GM23338 (cell line): ENCODE data around the gene SERINC1. TPM values are rescaled to one million over a fixed set of nuclear protein-coding genes. Genes with fewer than 3 reads are reported as not detected.

Experiments
- ATAC-seq: fragments of 200-7000 bp; cut with Tn5 transposase; 3 replicates; pipeline ENCODE4 v1.9.1; 2020
- DNase-seq: peaks from one replicate; pipeline ENCODE4 v3.0.0-alpha.2; 2015; ENCODE audit warnings: low spot score
- H2AFZ ChIP-seq: fragments of 200-600 bp; sonication (generic); 2 replicates; pipeline ENCODE4 v1.8.0; 2016; ENCODE audit warnings: antibody characterized with exemption, mild to moderate bottlenecking, moderate library complexity
- H3F3A ChIP-seq: fragments of 200-600 bp; sonication (generic); replicated peaks from 2 replicates; pipeline ENCODE4 v1.8.0; 2017; ENCODE audit warnings: antibody characterized with exemption, mixed run types, low read depth
- H3K27ac ChIP-seq: fragments of 200-600 bp; sonication (generic); 2 replicates; pipeline ENCODE4 v1.6.1; 2016; ENCODE audit warnings: low read depth
- H3K27me3 ChIP-seq: fragments of 200-600 bp; sonication (generic); 2 replicates; pipeline ENCODE4 v1.8.0; 2016; ENCODE audit warnings: mild to moderate bottlenecking, mixed run types, moderate library complexity; ENCODE audit not compliant: insufficient read depth
- H3K36me3 ChIP-seq: fragments of 200-600 bp; sonication (generic); 2 replicates; pipeline ENCODE4 v1.8.0; 2016; ENCODE audit warnings: mild to moderate bottlenecking; ENCODE audit not compliant: insufficient read depth
- H3K4me1 ChIP-seq: fragments of 200-600 bp; sonication (generic); 2 replicates; pipeline ENCODE4 v1.8.0; 2016; ENCODE audit warnings: mild to moderate bottlenecking, moderate library complexity; ENCODE audit not compliant: insufficient read depth
- H3K4me2 ChIP-seq: fragments of 200-600 bp; sonication (generic); 2 replicates; pipeline ENCODE4 v1.7.1; 2017; ENCODE audit warnings: mixed run types
- H3K4me3 ChIP-seq: fragments of 200-600 bp; sonication (generic); 2 replicates; pipeline ENCODE4 v1.6.1; 2016; ENCODE audit warnings: mixed run types
- H3K79me2 ChIP-seq: fragments of 200-600 bp; sonication (generic); replicated peaks from 2 replicates; pipeline ENCODE4 v1.8.0; 2017; ENCODE audit warnings: mild to moderate bottlenecking; ENCODE audit not compliant: insufficient read depth
- H3K9me2 ChIP-seq: fragments of 200-600 bp; sonication (generic); 2 replicates; pipeline ENCODE4 v1.8.0; 2017; ENCODE audit not compliant: insufficient read depth
- H4K20me1 ChIP-seq: fragments of 200-600 bp; sonication (generic); replicated peaks from 2 replicates; pipeline ENCODE4 v1.8.0; 2017; ENCODE audit warnings: mild to moderate bottlenecking; ENCODE audit not compliant: insufficient read depth
- H3K27ac Mint-ChIP-seq: 2 replicates; pipeline ENCODE4 v1.8.0; 2020; ENCODE audit warnings: inconsistent platforms, mild to moderate bottlenecking, moderate library complexity, mixed read lengths
- H3K27me3 Mint-ChIP-seq: 3 replicates; pipeline ENCODE4 v1.8.0; 2022; ENCODE audit warnings: low read depth, mild to moderate bottlenecking, moderate library complexity, mixed read lengths, inconsistent platforms; ENCODE audit not compliant: insufficient read depth, poor library complexity
- H3K36me3 Mint-ChIP-seq: 3 replicates; pipeline ENCODE4 v1.8.0; 2021; ENCODE audit warnings: low read depth, mild to moderate bottlenecking, inconsistent platforms, moderate library complexity, mixed read lengths
- H3K4me1 Mint-ChIP-seq: 3 replicates; pipeline ENCODE4 v1.8.0; 2020; ENCODE audit warnings: mild to moderate bottlenecking, inconsistent platforms, mixed read lengths
- H3K4me3 Mint-ChIP-seq: 3 replicates; pipeline ENCODE4 v1.8.0; 2021; ENCODE audit warnings: moderate library complexity, mild to moderate bottlenecking, inconsistent platforms, mixed read lengths
- H3K9me3 Mint-ChIP-seq: 3 replicates; pipeline ENCODE4 v1.8.0; 2020; ENCODE audit warnings: moderate library complexity, mild to moderate bottlenecking, inconsistent platforms, mixed read lengths
- CREB1 ChIP-seq: fragments of 250-450 bp; sonication (Bioruptor Pico); IDR thresholded peaks from 2 replicates; pipeline ENCODE4 v1.5.0; 2020; ENCODE audit warnings: low read depth, mild to moderate bottlenecking, moderate library complexity
- EZH2 ChIP-seq: fragments of 200-600 bp; sonication (generic); IDR thresholded peaks from one replicate; pipeline ENCODE4 v1.8.0; 2017; ENCODE audit warnings: antibody characterized with exemption, mild to moderate bottlenecking, low read depth; ENCODE audit not compliant: unreplicated experiment
- EZH2phosphoT487 ChIP-seq: fragments of 200-600 bp; sonication (generic); IDR thresholded peaks from one replicate; pipeline ENCODE4 v1.8.1; 2018; ENCODE audit warnings: antibody characterized with exemption; ENCODE audit not compliant: unreplicated experiment
- JUNB ChIP-seq: IDR thresholded peaks from one replicate; pipeline ENCODE4 v1.6.1; 2016; ENCODE audit warnings: antibody characterized with exemption; ENCODE audit not compliant: unreplicated experiment
- NANOG ChIP-seq: IDR thresholded peaks from 2 replicates; pipeline ENCODE4 v1.6.1; 2016; ENCODE audit warnings: antibody characterized with exemption, borderline replicate concordance
- POLR2AphosphoS5 ChIP-seq: IDR thresholded peaks from 2 replicates; pipeline ENCODE4 v1.6.1; 2016; ENCODE audit warnings: antibody characterized with exemption, low read depth
- STAT1 ChIP-seq: IDR thresholded peaks from one replicate; pipeline ENCODE4 v1.6.1; 2016; ENCODE audit warnings: antibody characterized with exemption; ENCODE audit not compliant: unreplicated experiment
- ZNF114 ChIP-seq: fragments of 250-450 bp; sonication (Bioruptor Pico); IDR thresholded peaks from 2 replicates; pipeline ENCODE4 v1.5.0; 2020; ENCODE audit warnings: mild to moderate bottlenecking, moderate library complexity
- ZNF331 ChIP-seq: fragments of 250-450 bp; sonication (Bioruptor Pico); IDR thresholded peaks from 2 replicates; pipeline ENCODE4 v1.5.0; 2020; ENCODE audit warnings: low read depth, mild to moderate bottlenecking, moderate library complexity
- polyA plus RNA-seq: library from polyadenylated mRNA; unstranded; fragments of >200 nt; fragmentation: Nextera tagmentation; extraction: Ambion mirVana; gene quantifications from 2 replicates; pipeline ENCODE4 v1.2.1, GENCODE V29; 2016
- total RNA-seq: library from RNA; depleted of rRNA; stranded (reverse); fragments of >200 nt; shearing (Covaris generic); gene quantifications from 2 replicates; pipeline ENCODE4 v1.2.3, GENCODE V29; 2014
- TF ChIP-seq, protein P1 (sequence below): IDR thresholded peaks from 2 replicates; pipeline ENCODE4 v1.6.1; 2016; ENCODE audit warnings: antibody characterized with exemption
- TF ChIP-seq, protein P2 (sequence below): fragments of 250-450 bp; sonication (Bioruptor Pico); IDR thresholded peaks from 2 replicates; pipeline ENCODE4 v1.5.0; 2020; ENCODE audit warnings: mild to moderate bottlenecking, moderate library complexity
- TF ChIP-seq, protein P3 (sequence below): IDR thresholded peaks from one replicate; pipeline ENCODE4 v1.6.1; 2018; ENCODE audit warnings: antibody characterized with exemption; ENCODE audit not compliant: unreplicated experiment

Gene SERINC1
- total and polyA plus RNA-seq, 2 experiments from 2014 or later = 17.6 to 43.0 TPM

DNA sequence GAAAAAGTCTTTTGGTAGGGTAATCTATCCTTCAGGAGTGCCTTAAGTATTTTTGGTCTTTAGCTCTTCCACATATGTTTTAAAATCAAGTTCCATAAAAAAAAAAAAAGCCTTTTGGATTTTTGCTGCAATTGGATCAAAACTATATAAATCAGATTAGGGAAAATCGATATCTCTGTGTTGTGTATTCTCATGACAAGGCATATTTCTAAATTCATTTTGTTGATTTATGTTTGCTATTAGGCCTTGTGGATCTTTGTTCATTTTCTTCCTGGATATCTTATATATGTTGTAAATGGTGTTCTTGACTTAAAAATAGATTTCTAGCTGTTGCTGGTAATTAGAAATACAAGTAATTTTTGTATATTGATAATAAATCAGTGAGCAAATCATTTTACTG is 63.4 kb downstream of the SERINC1 start:
- Histone ChIP-seq H3K4me2 (no peak overlapping the region), H3K79me2 (peaks cover 51% of the 10 kb centered on the region), H3K27me3 (no peaks in the 10 kb centered on the region), H4K20me1 (peaks cover 29% of the 10 kb centered on the region), H3K36me3 (no peaks in the 10 kb centered on the region), H3F3A (no peaks in the 10 kb centered on the region), H3K4me1 (peaks cover 13% of the 10 kb centered on the region), H3K27ac (no peak overlapping the region), H2AFZ (no peak overlapping the region), H3K4me3 (no peak overlapping the region), H3K9me2 (no peaks in the 10 kb centered on the region)
- Mint-ChIP-seq H3K27ac (no peak overlapping the region), H3K27me3 (no peaks in the 10 kb centered on the region), H3K36me3 (no peaks in the 10 kb centered on the region), H3K4me3 (no peak overlapping the region), H3K4me1 (peaks cover 24% of the 10 kb centered on the region), H3K9me3 (no peaks in the 10 kb centered on the region)
- ATAC-seq = no peak
- TF ChIP-seq, protein P1, sequence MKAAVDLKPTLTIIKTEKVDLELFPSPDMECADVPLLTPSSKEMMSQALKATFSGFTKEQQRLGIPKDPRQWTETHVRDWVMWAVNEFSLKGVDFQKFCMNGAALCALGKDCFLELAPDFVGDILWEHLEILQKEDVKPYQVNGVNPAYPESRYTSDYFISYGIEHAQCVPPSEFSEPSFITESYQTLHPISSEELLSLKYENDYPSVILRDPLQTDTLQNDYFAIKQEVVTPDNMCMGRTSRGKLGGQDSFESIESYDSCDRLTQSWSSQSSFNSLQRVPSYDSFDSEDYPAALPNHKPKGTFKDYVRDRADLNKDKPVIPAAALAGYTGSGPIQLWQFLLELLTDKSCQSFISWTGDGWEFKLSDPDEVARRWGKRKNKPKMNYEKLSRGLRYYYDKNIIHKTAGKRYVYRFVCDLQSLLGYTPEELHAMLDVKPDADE = no peak
- TF ChIP-seq JUNB (no peak), POLR2AphosphoS5 (no peak), ZNF331 (no peak), STAT1 (no peak), EZH2phosphoT487 (no peak), EZH2 (no peak), ZNF114 (no peak), CREB1 (no peak), NANOG (no peak)
- TF ChIP-seq, protein P2, sequence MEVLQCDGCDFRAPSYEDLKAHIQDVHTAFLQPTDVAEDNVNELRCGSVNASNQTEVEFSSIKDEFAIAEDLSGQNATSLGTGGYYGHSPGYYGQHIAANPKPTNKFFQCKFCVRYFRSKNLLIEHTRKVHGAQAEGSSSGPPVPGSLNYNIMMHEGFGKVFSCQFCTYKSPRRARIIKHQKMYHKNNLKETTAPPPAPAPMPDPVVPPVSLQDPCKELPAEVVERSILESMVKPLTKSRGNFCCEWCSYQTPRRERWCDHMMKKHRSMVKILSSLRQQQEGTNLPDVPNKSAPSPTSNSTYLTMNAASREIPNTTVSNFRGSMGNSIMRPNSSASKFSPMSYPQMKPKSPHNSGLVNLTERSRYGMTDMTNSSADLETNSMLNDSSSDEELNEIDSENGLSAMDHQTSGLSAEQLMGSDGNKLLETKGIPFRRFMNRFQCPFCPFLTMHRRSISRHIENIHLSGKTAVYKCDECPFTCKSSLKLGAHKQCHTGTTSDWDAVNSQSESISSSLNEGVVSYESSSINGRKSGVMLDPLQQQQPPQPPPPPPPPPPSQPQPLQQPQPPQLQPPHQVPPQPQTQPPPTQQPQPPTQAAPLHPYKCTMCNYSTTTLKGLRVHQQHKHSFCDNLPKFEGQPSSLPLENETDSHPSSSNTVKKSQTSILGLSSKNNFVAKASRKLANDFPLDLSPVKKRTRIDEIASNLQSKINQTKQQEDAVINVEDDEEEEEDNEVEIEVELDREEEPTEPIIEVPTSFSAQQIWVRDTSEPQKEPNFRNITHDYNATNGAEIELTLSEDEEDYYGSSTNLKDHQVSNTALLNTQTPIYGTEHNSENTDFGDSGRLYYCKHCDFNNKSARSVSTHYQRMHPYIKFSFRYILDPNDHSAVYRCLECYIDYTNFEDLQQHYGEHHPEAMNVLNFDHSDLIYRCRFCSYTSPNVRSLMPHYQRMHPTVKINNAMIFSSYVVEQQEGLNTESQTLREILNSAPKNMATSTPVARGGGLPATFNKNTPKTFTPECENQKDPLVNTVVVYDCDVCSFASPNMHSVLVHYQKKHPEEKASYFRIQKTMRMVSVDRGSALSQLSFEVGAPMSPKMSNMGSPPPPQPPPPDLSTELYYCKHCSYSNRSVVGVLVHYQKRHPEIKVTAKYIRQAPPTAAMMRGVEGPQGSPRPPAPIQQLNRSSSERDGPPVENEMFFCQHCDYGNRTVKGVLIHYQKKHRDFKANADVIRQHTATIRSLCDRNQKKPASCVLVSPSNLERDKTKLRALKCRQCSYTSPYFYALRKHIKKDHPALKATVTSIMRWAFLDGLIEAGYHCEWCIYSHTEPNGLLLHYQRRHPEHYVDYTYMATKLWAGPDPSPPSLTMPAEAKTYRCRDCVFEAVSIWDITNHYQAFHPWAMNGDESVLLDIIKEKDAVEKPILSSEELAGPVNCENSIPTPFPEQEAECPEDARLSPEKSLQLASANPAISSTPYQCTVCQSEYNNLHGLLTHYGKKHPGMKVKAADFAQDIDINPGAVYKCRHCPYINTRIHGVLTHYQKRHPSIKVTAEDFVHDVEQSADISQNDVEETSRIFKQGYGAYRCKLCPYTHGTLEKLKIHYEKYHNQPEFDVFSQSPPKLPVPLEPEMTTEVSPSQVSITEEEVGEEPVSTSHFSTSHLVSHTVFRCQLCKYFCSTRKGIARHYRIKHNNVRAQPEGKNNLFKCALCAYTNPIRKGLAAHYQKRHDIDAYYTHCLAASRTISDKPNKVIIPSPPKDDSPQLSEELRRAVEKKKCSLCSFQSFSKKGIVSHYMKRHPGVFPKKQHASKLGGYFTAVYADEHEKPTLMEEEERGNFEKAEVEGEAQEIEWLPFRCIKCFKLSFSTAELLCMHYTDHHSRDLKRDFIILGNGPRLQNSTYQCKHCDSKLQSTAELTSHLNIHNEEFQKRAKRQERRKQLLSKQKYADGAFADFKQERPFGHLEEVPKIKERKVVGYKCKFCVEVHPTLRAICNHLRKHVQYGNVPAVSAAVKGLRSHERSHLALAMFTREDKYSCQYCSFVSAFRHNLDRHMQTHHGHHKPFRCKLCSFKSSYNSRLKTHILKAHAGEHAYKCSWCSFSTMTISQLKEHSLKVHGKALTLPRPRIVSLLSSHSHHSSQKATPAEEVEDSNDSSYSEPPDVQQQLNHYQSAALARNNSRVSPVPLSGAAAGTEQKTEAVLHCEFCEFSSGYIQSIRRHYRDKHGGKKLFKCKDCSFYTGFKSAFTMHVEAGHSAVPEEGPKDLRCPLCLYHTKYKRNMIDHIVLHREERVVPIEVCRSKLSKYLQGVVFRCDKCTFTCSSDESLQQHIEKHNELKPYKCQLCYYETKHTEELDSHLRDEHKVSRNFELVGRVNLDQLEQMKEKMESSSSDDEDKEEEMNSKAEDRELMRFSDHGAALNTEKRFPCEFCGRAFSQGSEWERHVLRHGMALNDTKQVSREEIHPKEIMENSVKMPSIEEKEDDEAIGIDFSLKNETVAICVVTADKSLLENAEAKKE (CRISPR knock-in tag) = no peak
- TF ChIP-seq, protein P3, sequence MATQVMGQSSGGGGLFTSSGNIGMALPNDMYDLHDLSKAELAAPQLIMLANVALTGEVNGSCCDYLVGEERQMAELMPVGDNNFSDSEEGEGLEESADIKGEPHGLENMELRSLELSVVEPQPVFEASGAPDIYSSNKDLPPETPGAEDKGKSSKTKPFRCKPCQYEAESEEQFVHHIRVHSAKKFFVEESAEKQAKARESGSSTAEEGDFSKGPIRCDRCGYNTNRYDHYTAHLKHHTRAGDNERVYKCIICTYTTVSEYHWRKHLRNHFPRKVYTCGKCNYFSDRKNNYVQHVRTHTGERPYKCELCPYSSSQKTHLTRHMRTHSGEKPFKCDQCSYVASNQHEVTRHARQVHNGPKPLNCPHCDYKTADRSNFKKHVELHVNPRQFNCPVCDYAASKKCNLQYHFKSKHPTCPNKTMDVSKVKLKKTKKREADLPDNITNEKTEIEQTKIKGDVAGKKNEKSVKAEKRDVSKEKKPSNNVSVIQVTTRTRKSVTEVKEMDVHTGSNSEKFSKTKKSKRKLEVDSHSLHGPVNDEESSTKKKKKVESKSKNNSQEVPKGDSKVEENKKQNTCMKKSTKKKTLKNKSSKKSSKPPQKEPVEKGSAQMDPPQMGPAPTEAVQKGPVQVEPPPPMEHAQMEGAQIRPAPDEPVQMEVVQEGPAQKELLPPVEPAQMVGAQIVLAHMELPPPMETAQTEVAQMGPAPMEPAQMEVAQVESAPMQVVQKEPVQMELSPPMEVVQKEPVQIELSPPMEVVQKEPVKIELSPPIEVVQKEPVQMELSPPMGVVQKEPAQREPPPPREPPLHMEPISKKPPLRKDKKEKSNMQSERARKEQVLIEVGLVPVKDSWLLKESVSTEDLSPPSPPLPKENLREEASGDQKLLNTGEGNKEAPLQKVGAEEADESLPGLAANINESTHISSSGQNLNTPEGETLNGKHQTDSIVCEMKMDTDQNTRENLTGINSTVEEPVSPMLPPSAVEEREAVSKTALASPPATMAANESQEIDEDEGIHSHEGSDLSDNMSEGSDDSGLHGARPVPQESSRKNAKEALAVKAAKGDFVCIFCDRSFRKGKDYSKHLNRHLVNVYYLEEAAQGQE = no peak
- no peak for DNase-seq
